ENCODE results near the gene IGLL1.
"Not testable (repeated sequence)": the region's sequence is repeated elsewhere in the genome, so short reads cannot be mapped to it uniquely, and the experiment has no call there.

DNA sequence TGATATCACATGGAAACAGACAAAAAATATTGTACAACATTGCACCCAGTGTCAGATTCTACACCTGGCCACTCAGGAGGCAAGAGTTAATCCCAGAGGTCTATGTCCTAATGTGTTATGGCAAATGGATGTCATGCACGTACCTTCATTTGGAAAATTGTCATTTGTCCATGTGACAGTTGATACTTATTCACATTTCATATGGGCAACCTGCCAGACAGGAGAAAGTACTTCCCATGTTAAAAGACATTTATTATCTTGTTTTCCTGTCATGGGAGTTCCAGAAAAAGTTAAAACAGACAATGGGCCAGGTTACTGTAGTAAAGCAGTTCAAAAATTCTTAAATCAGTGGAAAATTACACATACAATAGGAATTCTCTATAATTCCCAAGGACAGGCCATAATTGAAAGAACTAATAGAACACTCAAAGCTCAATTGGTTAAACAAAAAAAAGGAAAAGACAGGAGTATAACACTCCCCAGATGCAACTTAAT lies 36.5 kb downstream of the IGLL1 start:
- TF ChIP-seq, protein P1, sequence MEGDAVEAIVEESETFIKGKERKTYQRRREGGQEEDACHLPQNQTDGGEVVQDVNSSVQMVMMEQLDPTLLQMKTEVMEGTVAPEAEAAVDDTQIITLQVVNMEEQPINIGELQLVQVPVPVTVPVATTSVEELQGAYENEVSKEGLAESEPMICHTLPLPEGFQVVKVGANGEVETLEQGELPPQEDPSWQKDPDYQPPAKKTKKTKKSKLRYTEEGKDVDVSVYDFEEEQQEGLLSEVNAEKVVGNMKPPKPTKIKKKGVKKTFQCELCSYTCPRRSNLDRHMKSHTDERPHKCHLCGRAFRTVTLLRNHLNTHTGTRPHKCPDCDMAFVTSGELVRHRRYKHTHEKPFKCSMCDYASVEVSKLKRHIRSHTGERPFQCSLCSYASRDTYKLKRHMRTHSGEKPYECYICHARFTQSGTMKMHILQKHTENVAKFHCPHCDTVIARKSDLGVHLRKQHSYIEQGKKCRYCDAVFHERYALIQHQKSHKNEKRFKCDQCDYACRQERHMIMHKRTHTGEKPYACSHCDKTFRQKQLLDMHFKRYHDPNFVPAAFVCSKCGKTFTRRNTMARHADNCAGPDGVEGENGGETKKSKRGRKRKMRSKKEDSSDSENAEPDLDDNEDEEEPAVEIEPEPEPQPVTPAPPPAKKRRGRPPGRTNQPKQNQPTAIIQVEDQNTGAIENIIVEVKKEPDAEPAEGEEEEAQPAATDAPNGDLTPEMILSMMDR (IDR thresholded peaks at IDR 0.05): not testable (repeated sequence)
- not testable (repeated sequence) for TF ChIP-seq POLR2A (IDR thresholded peaks at IDR 0.05)

Data from thyroid gland (tissue), 4 donors.